Measurements from ENCODE around the gene ZNF573.

DNA sequence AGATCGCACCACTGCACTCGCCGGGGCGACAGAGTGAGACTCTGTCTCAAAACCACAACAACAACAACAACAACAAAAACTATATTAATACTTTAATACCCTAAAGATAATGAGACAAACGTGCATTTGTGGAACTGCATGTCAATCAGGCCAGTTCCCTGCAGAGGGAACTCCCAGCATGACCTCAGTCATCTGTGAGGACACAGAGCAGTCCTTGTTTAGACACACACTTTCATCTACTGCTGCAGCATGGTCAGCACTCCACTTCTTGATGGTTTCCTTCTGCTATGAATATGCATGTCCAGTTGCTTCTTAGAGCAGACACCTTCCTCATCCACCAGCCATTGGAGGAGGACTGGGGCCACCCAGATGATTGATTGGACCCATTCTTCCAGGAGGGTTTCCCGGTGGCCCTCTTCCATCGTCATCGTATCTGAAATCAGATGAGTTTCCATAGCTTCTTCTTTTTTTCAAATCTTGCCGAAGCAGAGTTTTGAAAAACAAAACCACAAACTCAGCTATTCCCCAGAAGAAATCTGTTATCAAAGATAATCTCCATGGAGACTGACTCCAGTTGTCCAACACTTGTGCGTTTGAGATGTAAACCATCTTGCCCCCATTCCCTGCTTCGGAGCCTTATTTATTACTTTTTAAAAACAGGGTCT lies 86.3 kb downstream of the ZNF573 start:
- TF ChIP-seq, protein P1, sequence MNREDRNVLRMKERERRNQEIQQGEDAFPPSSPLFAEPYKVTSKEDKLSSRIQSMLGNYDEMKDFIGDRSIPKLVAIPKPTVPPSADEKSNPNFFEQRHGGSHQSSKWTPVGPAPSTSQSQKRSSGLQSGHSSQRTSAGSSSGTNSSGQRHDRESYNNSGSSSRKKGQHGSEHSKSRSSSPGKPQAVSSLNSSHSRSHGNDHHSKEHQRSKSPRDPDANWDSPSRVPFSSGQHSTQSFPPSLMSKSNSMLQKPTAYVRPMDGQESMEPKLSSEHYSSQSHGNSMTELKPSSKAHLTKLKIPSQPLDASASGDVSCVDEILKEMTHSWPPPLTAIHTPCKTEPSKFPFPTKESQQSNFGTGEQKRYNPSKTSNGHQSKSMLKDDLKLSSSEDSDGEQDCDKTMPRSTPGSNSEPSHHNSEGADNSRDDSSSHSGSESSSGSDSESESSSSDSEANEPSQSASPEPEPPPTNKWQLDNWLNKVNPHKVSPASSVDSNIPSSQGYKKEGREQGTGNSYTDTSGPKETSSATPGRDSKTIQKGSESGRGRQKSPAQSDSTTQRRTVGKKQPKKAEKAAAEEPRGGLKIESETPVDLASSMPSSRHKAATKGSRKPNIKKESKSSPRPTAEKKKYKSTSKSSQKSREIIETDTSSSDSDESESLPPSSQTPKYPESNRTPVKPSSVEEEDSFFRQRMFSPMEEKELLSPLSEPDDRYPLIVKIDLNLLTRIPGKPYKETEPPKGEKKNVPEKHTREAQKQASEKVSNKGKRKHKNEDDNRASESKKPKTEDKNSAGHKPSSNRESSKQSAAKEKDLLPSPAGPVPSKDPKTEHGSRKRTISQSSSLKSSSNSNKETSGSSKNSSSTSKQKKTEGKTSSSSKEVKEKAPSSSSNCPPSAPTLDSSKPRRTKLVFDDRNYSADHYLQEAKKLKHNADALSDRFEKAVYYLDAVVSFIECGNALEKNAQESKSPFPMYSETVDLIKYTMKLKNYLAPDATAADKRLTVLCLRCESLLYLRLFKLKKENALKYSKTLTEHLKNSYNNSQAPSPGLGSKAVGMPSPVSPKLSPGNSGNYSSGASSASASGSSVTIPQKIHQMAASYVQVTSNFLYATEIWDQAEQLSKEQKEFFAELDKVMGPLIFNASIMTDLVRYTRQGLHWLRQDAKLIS (CRISPR knock-in tag; IDR thresholded peaks at IDR 0.05; ENCODE audit: borderline replicate concordance): no peak
- TF ChIP-seq, protein P2, sequence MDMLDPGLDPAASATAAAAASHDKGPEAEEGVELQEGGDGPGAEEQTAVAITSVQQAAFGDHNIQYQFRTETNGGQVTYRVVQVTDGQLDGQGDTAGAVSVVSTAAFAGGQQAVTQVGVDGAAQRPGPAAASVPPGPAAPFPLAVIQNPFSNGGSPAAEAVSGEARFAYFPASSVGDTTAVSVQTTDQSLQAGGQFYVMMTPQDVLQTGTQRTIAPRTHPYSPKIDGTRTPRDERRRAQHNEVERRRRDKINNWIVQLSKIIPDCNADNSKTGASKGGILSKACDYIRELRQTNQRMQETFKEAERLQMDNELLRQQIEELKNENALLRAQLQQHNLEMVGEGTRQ (CRISPR knock-in tag; IDR thresholded peaks at IDR 0.05): no peak
- TF ChIP-seq, protein P3, sequence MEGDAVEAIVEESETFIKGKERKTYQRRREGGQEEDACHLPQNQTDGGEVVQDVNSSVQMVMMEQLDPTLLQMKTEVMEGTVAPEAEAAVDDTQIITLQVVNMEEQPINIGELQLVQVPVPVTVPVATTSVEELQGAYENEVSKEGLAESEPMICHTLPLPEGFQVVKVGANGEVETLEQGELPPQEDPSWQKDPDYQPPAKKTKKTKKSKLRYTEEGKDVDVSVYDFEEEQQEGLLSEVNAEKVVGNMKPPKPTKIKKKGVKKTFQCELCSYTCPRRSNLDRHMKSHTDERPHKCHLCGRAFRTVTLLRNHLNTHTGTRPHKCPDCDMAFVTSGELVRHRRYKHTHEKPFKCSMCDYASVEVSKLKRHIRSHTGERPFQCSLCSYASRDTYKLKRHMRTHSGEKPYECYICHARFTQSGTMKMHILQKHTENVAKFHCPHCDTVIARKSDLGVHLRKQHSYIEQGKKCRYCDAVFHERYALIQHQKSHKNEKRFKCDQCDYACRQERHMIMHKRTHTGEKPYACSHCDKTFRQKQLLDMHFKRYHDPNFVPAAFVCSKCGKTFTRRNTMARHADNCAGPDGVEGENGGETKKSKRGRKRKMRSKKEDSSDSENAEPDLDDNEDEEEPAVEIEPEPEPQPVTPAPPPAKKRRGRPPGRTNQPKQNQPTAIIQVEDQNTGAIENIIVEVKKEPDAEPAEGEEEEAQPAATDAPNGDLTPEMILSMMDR (IDR thresholded peaks at IDR 0.05): no peak
- no peak for TF ChIP-seq IRF1 (CRISPR knock-in tag; IDR thresholded peaks at IDR 0.05)

Data from WTC11 (cell line).